Epithelial cell of proximal tubule (primary cell): ENCODE data around the gene WFIKKN2. TPM values are rescaled to one million over a fixed set of nuclear protein-coding genes. Genes with fewer than 3 reads are reported as not detected.
"Not testable (repeated sequence)": the region's sequence is repeated elsewhere in the genome, so short reads cannot be mapped to it uniquely, and the experiment has no call there.

Experiments used
- DNase-seq: peaks from one replicate; pipeline ENCODE4 v3.0.0-alpha.2; 2011; ENCODE audit warnings: low read depth
- H3K4me3 ChIP-seq: 2 replicates; pipeline ENCODE4 v1.5.1; 2011; ENCODE audit warnings: low read depth, mild to moderate bottlenecking, low read length
- CTCF ChIP-seq: conservative IDR thresholded peaks from 2 replicates; pipeline ENCODE4 v1.5.1; 2012; ENCODE audit warnings: low read depth, mild to moderate bottlenecking, low read length
- total RNA-seq: library from RNA; depleted of rRNA; stranded (reverse); fragments of >200 nt; gene quantifications from 2 replicates; pipeline ENCODE4 v1.2.3, GENCODE V29; 2015

Gene WFIKKN2
- total RNA-seq, 1 donor from 2014 or later, result not detected

- no peak for DNase-seq
- H3K4me3 ChIP-seq, result no peak overlapping the region
- TF ChIP-seq CTCF, result no peak
These were observed 36.0 kb downstream of the WFIKKN2 start for GRCh38 chr17:50871364-50871763.

GRCh38 chr17:50871898-50872297, 36.5 kb downstream of the WFIKKN2 start:
- DNase-seq, result no peak
- no peak overlapping the region for H3K4me3 ChIP-seq
- TF ChIP-seq CTCF, result no peak

GRCh38 chr17:50872710-50873424, 37.5 kb downstream of the WFIKKN2 start:
- TF ChIP-seq CTCF, result no peak
- H3K4me3 ChIP-seq, result no peak overlapping the region
- no peak for DNase-seq

- no peak for TF ChIP-seq CTCF
- DNase-seq, result no peak
- H3K4me3 ChIP-seq, result no peak overlapping the region
These were observed 39.7 kb downstream of the WFIKKN2 start for GRCh38 chr17:50875074-50875473.

- not testable (repeated sequence) for DNase-seq, H3K4me3 ChIP-seq
These were observed 41.7 kb downstream of the WFIKKN2 start for GRCh38 chr17:50877042-50877441.

- no peak overlapping the region for H3K4me3 ChIP-seq
- no peak for TF ChIP-seq CTCF
- DNase-seq, result no peak
These were observed 42.5 kb downstream of the WFIKKN2 start for GRCh38 chr17:50877838-50878237.

- no peak for TF ChIP-seq CTCF
- no peak overlapping the region for H3K4me3 ChIP-seq
- no peak for DNase-seq
These were observed 43.7 kb downstream of the WFIKKN2 start for GRCh38 chr17:50879086-50879485.
